Central memory CD4-positive, alpha-beta T cell (primary cell): ENCODE results near the gene TBCB.
"Not testable (repeated sequence)": the region's sequence is repeated elsewhere in the genome, so short reads cannot be mapped to it uniquely, and the experiment has no call there.

ENCODE experiments used
- DNase-seq: peaks from one replicate; pipeline ENCODE4 v3.0.0; 2022

The TBCB gene

GRCh38 chr19:36103040-36103626 lies 12.1 kb upstream of the TBCB start:
- DNase-seq, result no peak

- DNase-seq, result no peak
Measured at GRCh38 chr19:36103842-36104552, 11.3 kb upstream of the TBCB start.

GRCh38 chr19:36106441-36106840 lies 8.8 kb upstream of the TBCB start:
- no peak for DNase-seq

GRCh38 chr19:36106991-36107390 lies 8.3 kb upstream of the TBCB start:
- DNase-seq, result no peak

GRCh38 chr19:36108684-36109083 lies 6.6 kb upstream of the TBCB start:
- DNase-seq, result no peak

- DNase-seq, result no peak
Measured at GRCh38 chr19:36110487-36111199, 4.6 kb upstream of the TBCB start, which contains the start of gene OVOL3. OVOL3 (plus strand) TSS chr19:36111143; CDS start chr19:36111203, 60 bp downstream.

GRCh38 chr19:36111200-36111539 lies 4.1 kb upstream of the TBCB start:
- DNase-seq, result no peak

- DNase-seq, result no peak
Measured at GRCh38 chr19:36112678-36113077, 2.6 kb upstream of the TBCB start.

GRCh38 chr19:36113425-36113824 lies 1.8 kb upstream of the TBCB start:
- DNase-seq, result no peak

- DNase-seq, result peak; percentile 20
Measured at GRCh38 chr19:36113894-36114720, 1.2 kb upstream of the TBCB start.

GRCh38 chr19:36114721-36115452 lies 381 bp upstream of the TBCB start, which contains the start of gene POLR2I:
POLR2I (minus strand) TSS chr19:36114875; CDS start chr19:36114856, 19 bp downstream.
- DNase-seq, result peak; percentile 100

- no peak for DNase-seq
Measured at GRCh38 chr19:36116344-36116637, 1.0 kb downstream of the TBCB start.

- DNase-seq, result no peak
Measured at GRCh38 chr19:36120092-36120983, 5.1 kb downstream of the TBCB start.

- no peak for DNase-seq
Measured at GRCh38 chr19:36120984-36121358, 5.7 kb downstream of the TBCB start.

GRCh38 chr19:36121486-36122124 lies 6.3 kb downstream of the TBCB start:
- DNase-seq, result no peak

GRCh38 chr19:36125557-36125956 lies 10.3 kb downstream of the TBCB start:
- DNase-seq, result no peak

- no peak for DNase-seq
Measured at GRCh38 chr19:36128392-36128736, 13.1 kb downstream of the TBCB start.

GRCh38 chr19:36131221-36131620 lies 16.0 kb downstream of the TBCB start:
- peak; percentile 43 for DNase-seq

- not testable (repeated sequence) for DNase-seq
Measured at GRCh38 chr19:36134867-36135266, 19.6 kb downstream of the TBCB start.

GRCh38 chr19:36136964-36137686 lies 21.9 kb downstream of the TBCB start:
- DNase-seq, result no peak

- no peak for DNase-seq
Measured at GRCh38 chr19:36139120-36139472, 23.8 kb downstream of the TBCB start.
